Motor neuron (in vitro differentiated cells): ENCODE measurements around the gene MAD1L1. TPM values are rescaled to one million over a fixed set of nuclear protein-coding genes. Genes with fewer than 3 reads are reported as not detected.

Experiments used
- ATAC-seq, 8 experiments: fragments of 200-7000 bp; cut with Tn5 transposase; replicated peaks in 6 of 8; 2 replicates each; pipeline ENCODE4 v1.8.0; 2021; ENCODE audit warnings: mild to moderate bottlenecking in 8 of 8, moderate library complexity in 8 of 8
- H3K27ac ChIP-seq, 2 donors: fragments of 250-450 bp; sonication (Bioruptor Pico); 2 replicates each; pipeline ENCODE4 v1.9.0; 2021; ENCODE audit warnings: antibody characterized with exemption in 2 of 2, mild to moderate bottlenecking in 2 of 2, moderate library complexity in 1 of 2
- H3K4me1 ChIP-seq, 2 donors: fragments of 250-450 bp; sonication (Bioruptor Pico); replicated peaks in 1 of 2; 2 replicates each; pipeline ENCODE4 v1.6.1; 2021; ENCODE audit warnings: antibody characterized with exemption in 2 of 2, mild to moderate bottlenecking in 2 of 2, moderate library complexity in 1 of 2
- H3K4me3 ChIP-seq, 5 donors: fragments of 250-450 bp; sonication (Bioruptor Pico); 2 replicates each; pipeline ENCODE4 v1.9.0; 2021; ENCODE audit warnings: antibody characterized with exemption in 5 of 5, mild to moderate bottlenecking in 5 of 5, moderate library complexity in 4 of 5
- WGBS, 10 experiments: fragments of 450-650 bp; shearing (Covaris generic); methylation state at CpG; one replicate each; pipeline ENCODE4 v1.0.0; 2022; 5-methylcytosine and 5-hydroxymethylcytosine counted together
- in situ Hi-C, 9 experiments: fragments of 400-800 bp; cut with MboI; loops; one replicate each; pipeline ENCODE4 v1.15.0; 2021; ENCODE audit warnings: low sequenced_read_pairs in 9 of 9, low pct_unique_long_range_greater_than_20kb in 2 of 9; ENCODE audit not compliant: unreplicated experiment in 9 of 9
- total RNA-seq, 8 experiments: library from RNA; unstranded; fragments of 300-600 nt; gene quantifications; 2 replicates each; pipeline versions ENCODE4 v1.2.3 to v1.2.4, GENCODE V29; 2022

MAD1L1 gene
- total RNA-seq, 8 experiments from 2014 or later = 24.0 to 68.8 (median 32.4) TPM

DNA sequence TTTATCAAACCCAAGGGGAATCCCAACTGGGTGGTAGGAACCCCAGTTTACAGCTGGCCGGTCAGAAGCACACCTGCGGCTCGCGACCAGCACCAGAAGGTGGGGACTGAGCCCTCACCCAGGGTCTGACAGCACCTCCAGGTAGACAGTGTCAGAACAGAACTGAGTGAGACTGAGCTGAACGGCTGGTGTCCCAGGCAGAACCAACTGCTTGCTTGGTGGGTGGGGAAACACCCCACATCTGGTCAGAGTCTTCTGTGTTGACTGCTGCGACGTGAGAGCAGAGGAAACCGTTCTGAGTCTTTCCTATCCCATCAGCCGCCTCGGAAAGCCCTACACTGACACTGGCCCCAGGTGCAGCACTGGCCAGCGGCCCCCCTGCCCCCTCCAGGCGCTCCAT lies 160.7 kb downstream of the MAD1L1 start:
- no peak overlapping the region for H3K27ac ChIP-seq
- no peak overlapping the region for H3K4me3 ChIP-seq
- WGBS, 10 experiments = 87 to 100% (median 92%) methylated on average over 1 to 5 of the region's 12 CpGs; no CpG with 5 or more reads in 4 of the 10 experiments
- H3K4me1 ChIP-seq = peaks cover 14 to 33% of the 10 kb centered on the region in 2 donors
- ATAC-seq = peak in 1 of 8 experiments; percentile 43
- in situ Hi-C loops = no loop called here

DNA sequence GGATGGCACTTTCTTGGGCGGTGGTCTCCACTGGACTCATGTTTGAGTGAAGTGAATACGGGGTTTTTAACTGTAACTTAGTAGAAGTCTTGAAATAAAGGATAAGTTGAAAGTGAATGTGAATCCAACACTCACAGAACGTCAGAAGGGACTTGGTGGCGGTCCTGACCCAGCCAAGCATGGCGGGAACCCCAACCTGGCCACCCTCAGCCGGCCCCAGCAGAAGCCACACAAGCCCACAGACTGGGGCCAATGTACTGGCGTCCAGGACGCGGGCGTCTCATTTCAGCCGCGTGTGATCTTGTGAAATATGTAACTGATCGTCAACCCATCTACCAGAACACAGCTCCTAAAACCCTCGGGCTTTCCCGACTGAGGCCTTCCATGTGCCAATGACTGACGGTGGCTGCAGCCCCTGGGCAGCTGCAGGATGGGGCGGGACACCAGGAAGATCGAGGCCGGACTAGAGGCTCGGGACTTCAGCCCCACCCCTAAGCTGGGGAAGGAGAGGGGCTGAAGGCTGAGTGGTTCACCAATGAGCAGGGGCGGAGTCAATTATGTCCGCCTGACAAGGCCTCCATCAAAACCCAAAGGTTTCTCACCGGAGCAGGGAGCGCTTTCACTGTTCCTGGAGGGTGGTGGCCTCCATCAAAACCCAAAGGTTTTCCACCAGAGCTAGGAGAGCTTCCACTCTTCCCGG lies 161.5 kb downstream of the MAD1L1 start:
- ATAC-seq = peak in 3 of 8 experiments; percentile 26 to 63 (median 57)
- in situ Hi-C loops = no loop called here
- H3K4me3 ChIP-seq = no peak overlapping the region
- H3K4me1 ChIP-seq = peaks cover 15 to 37% of the 10 kb centered on the region in 2 donors
- 72 to 100% (median 99%) methylated on average over 2 to 6 of the region's 25 CpGs; no CpG with 5 or more reads in 4 of the 10 experiments for WGBS, 10 experiments
- H3K27ac ChIP-seq = no peak overlapping the region

DNA sequence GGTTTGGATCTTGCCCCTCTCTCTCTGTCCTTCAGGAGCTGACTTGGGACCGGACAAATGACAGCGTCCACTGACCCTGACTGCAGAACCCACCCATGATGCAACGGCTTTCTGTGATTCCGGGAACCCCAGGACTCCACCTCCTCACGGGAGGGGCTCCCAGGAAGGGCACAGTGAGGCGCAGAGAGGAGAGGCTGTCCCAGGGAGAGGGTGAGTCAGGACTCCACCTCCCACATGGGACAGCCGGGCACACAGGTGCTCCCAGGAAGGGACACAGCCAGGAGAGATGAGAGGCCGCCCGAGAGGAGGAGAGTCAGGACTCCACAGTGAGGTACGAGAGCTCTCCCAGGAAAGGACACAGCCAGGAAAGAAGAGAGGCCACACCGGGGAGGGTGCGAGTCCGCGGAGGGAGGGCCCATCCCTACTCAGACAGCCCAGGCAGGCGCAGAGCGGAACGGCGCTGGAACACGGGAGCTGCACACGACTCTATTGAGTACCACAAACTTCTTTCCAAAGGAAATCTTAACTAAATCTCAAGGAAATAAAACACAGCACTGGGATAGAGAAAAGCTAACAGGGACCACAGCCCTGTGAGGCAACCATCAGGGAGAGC lies 162.5 kb downstream of the MAD1L1 start:
- peak overlapping the region in 1 of 2 donors; percentile 74 for H3K27ac ChIP-seq
- H3K4me1 ChIP-seq = peaks cover 25 to 47% of the 10 kb centered on the region in 2 donors
- in situ Hi-C loops = no loop called here
- 32 to 100% (median 61%) methylated on average over 1 to 5 of the region's 20 CpGs; no CpG with 5 or more reads in 6 of the 10 experiments for WGBS, 10 experiments
- peak in 7 of 8 experiments; percentile 25 to 66 (median 44) for ATAC-seq
- no peak overlapping the region for H3K4me3 ChIP-seq

GRCh38 chr7:2069472-2069860 lies 163.3 kb downstream of the MAD1L1 start:
- ATAC-seq = peak in 5 of 8 experiments; percentile 54 to 66 (median 64)
- in situ Hi-C loops = no loop called here
- WGBS, 10 experiments = 50% methylated on average over 4 of the region's 17 CpGs; no CpG with 5 or more reads in 9 of the 10 experiments
- Histone ChIP-seq H3K4me1 (peaks cover 28 to 55% of the 10 kb centered on the region in 2 donors), H3K27ac (peak overlapping the region in 1 of 2 donors; percentile 74), H3K4me3 (no peak overlapping the region)

DNA sequence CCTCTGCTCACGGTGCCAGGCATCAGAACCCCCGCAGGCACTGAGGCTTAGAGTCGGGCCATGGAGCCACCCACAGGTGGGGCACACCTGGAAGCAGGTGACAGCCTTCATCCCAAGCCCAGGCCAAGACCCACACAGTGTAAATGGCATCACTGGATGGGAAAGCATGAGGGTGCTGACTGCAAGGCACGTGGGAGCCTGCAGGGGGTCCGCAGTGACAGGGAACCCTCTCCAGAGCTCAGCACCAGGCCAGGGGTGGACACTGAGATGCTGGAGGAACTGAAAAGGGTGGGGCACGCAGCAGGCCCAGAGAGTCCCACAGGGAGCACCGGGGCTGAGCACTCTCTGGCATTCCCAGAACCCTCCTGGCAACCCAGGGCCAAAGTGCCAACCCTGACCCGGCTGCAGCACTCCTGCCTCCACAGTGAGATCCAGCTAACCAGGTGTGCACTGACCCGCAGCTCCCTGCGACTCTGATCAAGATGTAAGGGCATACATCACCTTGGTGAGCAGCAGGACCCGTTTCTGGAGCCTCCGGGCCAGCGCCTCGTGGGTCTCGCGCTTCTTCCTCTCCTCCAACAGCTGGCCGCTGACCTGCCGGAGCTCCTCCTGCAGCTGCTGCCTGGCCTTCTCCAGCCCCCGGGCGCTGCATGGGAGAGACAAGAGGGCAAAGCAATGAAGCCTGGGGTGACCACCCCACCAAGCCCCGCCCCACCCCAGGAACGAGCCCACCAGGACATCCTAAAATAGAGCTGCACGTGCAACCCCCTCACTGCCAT lies 163.9 kb downstream of the MAD1L1 start:
- 64 to 91% (median 82%) methylated on average over 2 to 8 of the region's 23 CpGs; no CpG with 5 or more reads in 6 of the 10 experiments for WGBS, 10 experiments
- Histone ChIP-seq H3K27ac (peak overlapping the region in 1 of 2 donors; percentile 74), H3K4me1 (peaks cover 34 to 61% of the 10 kb centered on the region in 2 donors), H3K4me3 (no peak overlapping the region)
- peak in 4 of 8 experiments; percentile 1 to 8 (median 5) for ATAC-seq
- in situ Hi-C loops = no loop called here

DNA sequence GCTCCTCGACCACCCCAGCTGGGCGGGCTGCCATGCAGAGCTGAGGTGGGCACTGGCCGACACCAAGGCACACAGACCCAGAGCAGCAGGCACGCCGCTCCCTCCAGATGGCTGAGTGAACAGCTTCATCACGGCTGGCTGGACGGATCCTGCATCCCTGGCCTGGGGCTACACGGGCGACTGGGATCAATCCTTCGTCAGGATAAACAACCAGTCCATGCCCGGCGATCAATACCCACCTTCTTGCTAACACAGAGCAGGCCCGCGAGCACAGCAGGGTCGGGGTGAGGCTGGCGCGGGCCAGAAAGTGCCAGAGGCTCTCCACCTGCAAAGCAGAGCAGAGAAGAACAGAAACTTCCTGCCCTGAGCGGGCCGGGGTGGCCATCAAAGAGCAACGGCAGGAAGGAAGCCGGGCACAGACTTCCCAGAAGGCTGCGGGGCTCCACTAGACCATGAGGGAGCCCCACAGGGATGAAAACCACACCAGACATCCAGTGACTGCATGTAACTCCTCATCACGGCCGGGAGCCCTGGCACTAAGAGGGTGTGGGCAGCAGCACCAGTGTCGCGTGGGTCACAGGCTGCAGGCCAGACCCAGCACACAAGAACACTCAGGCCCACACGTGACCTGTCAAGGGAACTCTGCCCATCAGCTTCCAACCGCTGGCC lies 166.4 kb downstream of the MAD1L1 start:
- in situ Hi-C loops = no loop called here
- ATAC-seq = no peak
- H3K4me1 ChIP-seq = peaks cover 38 to 63% of the 10 kb centered on the region in 2 donors
- 90 to 100% (median 94%) methylated on average over 1 to 12 of the region's 28 CpGs; no CpG with 5 or more reads in 3 of the 10 experiments for WGBS, 10 experiments
- no peak overlapping the region for H3K4me3 ChIP-seq
- H3K27ac ChIP-seq = no peak overlapping the region

- WGBS, 10 experiments = 80 to 100% (median 92%) methylated on average over 1 to 12 of the region's 13 CpGs; no CpG with 5 or more reads in 6 of the 10 experiments
- in situ Hi-C loops = no loop called here
- Histone ChIP-seq H3K4me1 (peaks cover 38 to 58% of the 10 kb centered on the region in 2 donors), H3K27ac (peak overlapping the region in 1 of 2 donors; percentile 19), H3K4me3 (no peak overlapping the region)
- peak in 5 of 8 experiments; percentile 52 to 59 (median 56) for ATAC-seq
These were observed 167.2 kb downstream of the MAD1L1 start for GRCh38 chr7:2065528-2065927.

DNA sequence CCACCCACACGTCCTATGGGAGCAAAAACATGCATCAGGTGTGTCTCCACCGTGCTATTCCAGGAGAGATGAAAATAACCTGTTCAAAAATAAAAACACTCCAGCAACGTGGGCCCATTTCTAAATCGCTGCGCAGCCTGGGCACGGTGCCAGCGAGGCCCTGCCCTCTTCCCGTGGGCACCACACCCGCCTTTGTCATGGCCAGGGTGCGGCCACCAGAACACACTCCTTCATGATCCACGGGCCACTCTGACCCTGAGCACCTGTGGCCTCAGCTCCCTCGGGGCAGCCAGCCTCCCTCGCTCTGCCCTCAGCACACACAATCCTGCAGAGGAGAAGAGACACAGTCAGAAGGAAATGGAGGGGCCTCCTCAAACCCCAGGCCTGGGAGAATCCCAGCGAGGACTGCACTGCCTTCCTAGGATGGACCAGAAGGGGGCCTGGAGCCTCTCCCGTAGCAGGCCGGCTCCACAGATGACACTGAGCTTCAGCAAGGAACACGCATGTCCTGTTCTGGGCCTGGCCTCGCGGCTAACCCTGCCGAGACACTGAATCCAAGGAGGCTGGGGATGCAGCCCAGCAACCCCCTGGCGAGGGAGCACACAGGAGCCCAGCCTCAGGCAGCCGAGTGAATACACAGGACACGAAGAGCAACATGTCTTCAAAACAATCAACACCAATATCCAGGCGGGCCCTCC lies 169.0 kb downstream of the MAD1L1 start:
- H3K4me3 ChIP-seq = no peak overlapping the region
- 23 to 83% (median 60%) methylated on average over 2 to 8 of the region's 24 CpGs; no CpG with 5 or more reads in 4 of the 10 experiments for WGBS, 10 experiments
- H3K27ac ChIP-seq = peak overlapping the region; percentile 37 to 45
- peak; percentile 81 to 95 (median 88) for ATAC-seq
- in situ Hi-C loops = no loop called here
- peaks cover 24 to 40% of the 10 kb centered on the region in 2 donors for H3K4me1 ChIP-seq

DNA sequence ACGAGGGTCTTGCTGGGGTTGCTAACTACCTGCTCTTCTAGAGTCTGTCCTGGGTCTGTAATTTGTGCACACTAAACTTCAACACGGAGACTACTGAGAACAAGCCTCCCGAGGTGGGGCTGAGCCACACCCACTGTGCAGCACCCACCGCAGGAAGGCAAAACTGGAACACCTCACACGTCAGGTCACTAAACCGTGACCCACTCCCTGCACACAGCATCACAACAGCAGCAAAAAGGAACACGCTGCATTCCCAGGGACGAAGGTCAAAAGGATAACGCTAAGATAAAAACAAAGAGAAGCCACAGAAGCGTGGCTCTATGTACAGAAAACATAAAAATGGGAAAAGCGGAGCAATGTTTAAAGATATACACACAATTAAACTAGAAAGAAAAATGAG lies 170.1 kb downstream of the MAD1L1 start:
- WGBS, 10 experiments = 78 to 100% (median 97%) methylated on average over 1 to 10 of the region's 11 CpGs; no CpG with 5 or more reads in 2 of the 10 experiments
- no peak overlapping the region for H3K4me3 ChIP-seq
- H3K27ac ChIP-seq = no peak overlapping the region
- peaks cover 24 to 37% of the 10 kb centered on the region in 2 donors for H3K4me1 ChIP-seq
- in situ Hi-C loops = no loop called here
- ATAC-seq = no peak

DNA sequence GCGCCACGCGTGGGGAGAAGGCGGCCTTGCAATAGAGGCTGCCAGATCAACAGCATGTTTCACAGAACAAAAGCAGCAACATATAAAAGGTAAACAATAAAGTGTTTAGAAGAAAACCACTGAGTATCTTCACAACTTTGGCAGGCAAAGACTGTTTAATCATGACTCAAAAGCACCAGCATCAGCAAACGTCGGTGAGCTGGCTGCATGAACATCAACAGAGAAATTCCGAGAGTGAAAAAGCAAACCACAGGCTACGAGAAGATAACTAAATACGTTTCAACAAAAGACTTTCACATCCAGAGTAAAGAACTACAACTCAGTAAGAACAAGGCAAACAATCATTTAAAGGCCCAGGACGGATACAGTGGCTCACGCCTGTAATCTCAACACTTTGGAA lies 172.0 kb downstream of the MAD1L1 start:
- in situ Hi-C loops = no loop called here
- WGBS, 10 experiments = 90 to 100% (median 95%) methylated on average over 1 to 11 of the region's 11 CpGs; no CpG with 5 or more reads in 1 of the 10 experiments
- Histone ChIP-seq H3K4me3 (no peak overlapping the region), H3K4me1 (peaks cover 17 to 28% of the 10 kb centered on the region in 2 donors), H3K27ac (no peak overlapping the region)
- no peak for ATAC-seq

GRCh38 chr7:2059964-2060700 lies 172.6 kb downstream of the MAD1L1 start:
- no peak for ATAC-seq
- H3K4me3 ChIP-seq = no peak overlapping the region
- in situ Hi-C loops = no loop called here
- peaks cover 11 to 22% of the 10 kb centered on the region in 2 donors for H3K4me1 ChIP-seq
- H3K27ac ChIP-seq = no peak overlapping the region
- WGBS, 10 experiments = 93 to 98% (median 96%) methylated on average over 13 to 54 of the region's 66 CpGs
